C4-2B (cell line): ENCODE measurements around the gene ZDHHC22.

Experiments
- H3K27ac ChIP-seq: fragments of 450-650 bp; 2 replicates; pipeline ENCODE4 v1.5.1; 2017
- ZFX ChIP-seq: fragments of 450-650 bp; IDR thresholded peaks from 2 replicates; pipeline ENCODE4 v1.6.1; 2017
- TF ChIP-seq, protein P1 (sequence below): fragments of 450-650 bp; conservative IDR thresholded peaks from 2 replicates; pipeline ENCODE4 v1.5.1; 2017; ENCODE audit warnings: mild to moderate bottlenecking

ZDHHC22 gene

DNA sequence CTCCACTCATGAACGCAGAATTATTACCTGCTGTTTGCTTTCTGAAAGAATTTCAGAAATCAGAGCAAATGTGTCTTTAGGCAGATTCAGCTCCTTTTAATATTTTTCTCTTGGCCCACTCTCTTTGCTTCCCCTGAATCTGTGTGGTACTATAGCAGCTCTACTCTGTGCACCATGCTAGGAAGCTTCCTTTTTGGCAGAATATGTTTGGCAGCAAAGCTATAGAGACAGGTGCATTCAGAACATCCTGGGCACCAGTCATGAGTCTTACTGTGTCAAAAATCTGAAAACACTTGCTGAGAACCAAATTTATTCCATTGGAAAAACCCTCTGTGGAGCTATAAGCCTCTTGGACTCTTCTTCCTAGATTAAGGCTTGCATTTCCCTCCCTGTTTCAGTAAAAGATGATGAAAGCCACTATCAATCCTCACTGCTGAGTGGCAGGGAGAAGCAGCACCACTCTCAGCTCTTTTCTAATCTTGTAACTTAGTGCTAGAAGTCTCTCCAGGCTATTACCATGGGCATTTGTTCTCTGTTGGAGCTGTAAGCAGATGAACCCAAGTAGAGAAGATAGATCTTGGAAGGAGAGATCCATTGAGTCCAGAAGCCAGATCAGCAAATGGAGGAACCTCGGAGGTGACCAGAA lies 25.3 kb downstream of the ZDHHC22 start:
- no peak for TF ChIP-seq ZFX
- TF ChIP-seq, protein P1, sequence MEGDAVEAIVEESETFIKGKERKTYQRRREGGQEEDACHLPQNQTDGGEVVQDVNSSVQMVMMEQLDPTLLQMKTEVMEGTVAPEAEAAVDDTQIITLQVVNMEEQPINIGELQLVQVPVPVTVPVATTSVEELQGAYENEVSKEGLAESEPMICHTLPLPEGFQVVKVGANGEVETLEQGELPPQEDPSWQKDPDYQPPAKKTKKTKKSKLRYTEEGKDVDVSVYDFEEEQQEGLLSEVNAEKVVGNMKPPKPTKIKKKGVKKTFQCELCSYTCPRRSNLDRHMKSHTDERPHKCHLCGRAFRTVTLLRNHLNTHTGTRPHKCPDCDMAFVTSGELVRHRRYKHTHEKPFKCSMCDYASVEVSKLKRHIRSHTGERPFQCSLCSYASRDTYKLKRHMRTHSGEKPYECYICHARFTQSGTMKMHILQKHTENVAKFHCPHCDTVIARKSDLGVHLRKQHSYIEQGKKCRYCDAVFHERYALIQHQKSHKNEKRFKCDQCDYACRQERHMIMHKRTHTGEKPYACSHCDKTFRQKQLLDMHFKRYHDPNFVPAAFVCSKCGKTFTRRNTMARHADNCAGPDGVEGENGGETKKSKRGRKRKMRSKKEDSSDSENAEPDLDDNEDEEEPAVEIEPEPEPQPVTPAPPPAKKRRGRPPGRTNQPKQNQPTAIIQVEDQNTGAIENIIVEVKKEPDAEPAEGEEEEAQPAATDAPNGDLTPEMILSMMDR, result no peak
- H3K27ac ChIP-seq, result no peak overlapping the region

DNA sequence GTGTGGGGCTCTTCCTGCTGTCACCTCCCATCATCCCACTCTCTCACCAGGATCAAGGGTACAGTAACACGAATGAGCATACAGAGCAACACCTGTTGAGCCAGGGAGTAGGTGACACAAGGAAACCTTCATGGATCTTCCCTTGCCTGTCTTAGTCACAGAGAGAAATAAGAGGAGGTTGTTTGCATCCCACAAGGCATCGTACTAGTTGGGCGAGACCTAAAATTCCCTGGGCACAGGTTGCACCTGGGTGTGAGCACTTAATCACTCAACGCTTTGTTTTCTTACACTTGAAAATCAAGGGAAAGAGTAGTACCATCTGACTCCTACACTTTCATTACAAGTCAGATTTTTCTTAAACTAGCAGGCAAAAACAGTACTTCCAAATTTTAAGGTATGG lies 27.0 kb downstream of the ZDHHC22 start:
- H3K27ac ChIP-seq, result no peak overlapping the region
- TF ChIP-seq, protein P1, result no peak
- TF ChIP-seq ZFX, result no peak

DNA sequence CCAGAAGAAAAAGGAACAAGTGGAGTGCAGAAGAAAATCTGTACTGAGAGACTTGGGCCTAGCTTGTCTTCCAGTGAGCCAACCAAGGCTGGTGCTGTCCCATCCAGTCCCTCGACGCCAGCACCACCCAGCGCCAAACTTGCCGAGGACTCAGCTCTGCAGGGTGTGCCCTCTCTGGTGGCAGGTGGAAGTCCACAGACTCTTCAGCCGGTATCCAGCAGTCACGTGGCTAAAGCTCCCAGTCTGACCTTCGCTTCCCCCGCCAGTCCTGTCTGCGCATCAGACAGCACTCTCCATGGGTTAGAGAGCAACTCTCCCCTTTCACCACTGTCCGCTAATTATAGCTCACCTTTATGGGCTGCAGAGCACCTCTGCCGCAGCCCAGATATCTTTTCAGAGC lies 27.9 kb downstream of the ZDHHC22 start:
- no peak for TF ChIP-seq ZFX
- TF ChIP-seq, protein P1, result no peak
- no peak overlapping the region for H3K27ac ChIP-seq

DNA sequence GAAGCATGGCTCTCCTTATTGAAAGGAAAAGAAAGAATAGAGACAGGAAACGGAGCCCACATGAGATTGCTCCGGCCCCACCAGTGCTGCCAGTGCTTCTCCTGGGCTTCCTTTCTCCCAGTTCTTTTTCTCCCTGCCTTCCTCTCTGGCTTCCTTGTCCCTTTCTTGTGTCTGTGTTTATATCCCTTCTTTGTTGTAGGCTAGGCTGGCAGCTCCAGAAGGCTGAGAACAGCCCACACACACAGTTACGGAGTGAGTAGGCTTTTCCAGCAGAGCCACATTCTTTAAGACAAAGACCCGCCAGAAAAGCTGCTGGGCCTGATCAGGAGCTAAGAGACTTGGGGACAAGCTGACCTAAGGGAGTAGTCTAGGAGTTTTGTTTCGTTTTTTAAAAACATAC lies 30.6 kb downstream of the ZDHHC22 start:
- no peak for TF ChIP-seq ZFX
- TF ChIP-seq, protein P1, result no peak
- no peak overlapping the region for H3K27ac ChIP-seq

DNA sequence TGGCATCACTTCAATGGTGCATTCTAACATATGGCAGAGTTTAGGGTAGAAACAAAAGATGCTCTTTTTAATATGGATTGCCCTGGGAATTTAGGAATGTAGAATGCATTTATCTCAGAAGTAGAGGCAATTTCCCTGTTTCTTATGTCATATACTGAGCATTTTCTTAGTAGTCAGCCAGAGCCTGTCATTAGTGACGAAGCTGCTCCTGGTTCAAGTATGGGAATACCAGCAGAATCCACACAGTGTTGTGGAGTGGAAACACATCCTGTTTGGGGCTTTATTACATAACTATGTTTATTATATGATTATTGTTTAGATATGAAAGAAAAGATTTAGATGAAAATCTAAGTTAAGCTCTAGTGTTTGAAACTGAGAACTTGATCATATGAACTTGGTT lies 31.3 kb downstream of the ZDHHC22 start:
- no peak for TF ChIP-seq ZFX
- TF ChIP-seq, protein P1, result no peak
- no peak overlapping the region for H3K27ac ChIP-seq

DNA sequence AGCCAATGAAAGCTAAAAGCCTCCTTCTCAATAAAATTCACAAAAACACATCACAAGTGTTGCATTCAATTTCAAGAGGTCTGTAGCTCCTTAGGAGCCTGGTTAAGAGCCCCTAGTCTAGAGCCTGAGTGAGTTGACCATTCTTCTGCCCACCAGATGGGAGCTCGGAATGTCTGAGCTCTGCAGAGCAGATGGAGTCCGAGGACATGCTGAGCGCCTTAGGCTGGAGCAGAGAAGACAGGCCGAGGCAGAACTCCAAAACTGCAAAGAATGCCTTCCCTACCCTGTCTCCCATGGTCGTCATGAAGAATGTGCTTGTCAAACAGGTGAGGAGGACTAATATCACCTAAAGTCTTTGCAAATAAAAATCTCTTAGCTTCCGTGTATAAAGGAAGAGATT lies 31.9 kb downstream of the ZDHHC22 start:
- TF ChIP-seq, protein P1, result no peak
- TF ChIP-seq ZFX, result no peak
- H3K27ac ChIP-seq, result no peak overlapping the region

DNA sequence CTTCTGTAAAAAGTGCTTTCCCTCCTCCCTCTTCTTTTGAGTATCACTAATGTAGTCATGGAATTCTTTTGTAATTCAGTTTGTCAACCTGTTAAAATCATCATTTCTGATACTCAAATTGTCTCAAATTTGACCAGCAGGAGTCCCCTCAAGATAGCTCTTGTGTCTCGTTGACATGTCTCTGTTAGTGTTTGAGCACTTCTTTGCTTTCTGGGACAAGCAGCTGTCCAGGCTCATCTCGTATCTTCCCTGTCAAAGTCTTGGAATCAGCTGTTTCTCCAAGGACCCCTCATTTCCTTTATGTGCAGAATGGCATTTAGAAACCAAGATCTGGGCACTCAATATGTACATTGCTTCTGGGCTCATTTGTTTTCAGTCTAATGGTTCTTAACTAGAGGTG lies 32.8 kb downstream of the ZDHHC22 start:
- H3K27ac ChIP-seq, result no peak overlapping the region
- TF ChIP-seq ZFX, result no peak
- TF ChIP-seq, protein P1, result no peak
